GM19467 (cell line): ENCODE results near the gene SDCBP2.

Experiments used
- ATAC-seq: cut with Tn5 transposase; IDR thresholded peaks from one replicate; pipeline ENCODE4 v1.9.1; 2021; ENCODE audit warnings: mild to moderate bottlenecking, moderate library complexity; ENCODE audit not compliant: unreplicated experiment

Gene SDCBP2

DNA sequence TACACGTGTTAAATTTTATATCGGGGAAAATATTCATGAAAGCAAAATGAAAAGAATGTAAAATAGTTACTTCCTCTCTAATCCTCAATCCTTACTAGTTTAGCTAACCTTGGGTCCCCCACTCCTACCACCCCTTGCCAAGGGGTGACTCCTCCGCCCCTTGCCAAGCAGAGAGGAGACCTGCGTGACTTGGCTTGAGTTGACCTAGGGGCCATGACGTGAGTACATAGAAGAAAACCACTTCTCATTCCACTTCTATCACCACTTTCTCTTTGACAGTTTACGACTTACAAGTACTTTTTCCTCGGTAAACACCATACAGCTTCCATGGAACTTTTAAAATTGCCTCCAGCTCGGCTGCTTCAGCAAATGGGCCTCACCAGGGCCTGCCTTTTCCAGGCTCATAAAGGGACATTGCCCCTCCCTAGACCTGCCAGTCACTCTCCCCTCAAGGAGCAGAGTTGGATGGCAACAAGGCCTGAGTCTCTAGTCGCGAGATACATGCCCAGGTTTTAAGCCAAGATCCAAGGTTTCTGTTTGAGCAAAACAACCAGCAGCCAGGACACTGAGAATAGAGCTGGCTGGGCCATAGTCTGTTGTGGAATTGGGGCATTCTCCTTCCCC, 29.9 kb downstream of the SDCBP2 start:
- no peak for ATAC-seq

DNA sequence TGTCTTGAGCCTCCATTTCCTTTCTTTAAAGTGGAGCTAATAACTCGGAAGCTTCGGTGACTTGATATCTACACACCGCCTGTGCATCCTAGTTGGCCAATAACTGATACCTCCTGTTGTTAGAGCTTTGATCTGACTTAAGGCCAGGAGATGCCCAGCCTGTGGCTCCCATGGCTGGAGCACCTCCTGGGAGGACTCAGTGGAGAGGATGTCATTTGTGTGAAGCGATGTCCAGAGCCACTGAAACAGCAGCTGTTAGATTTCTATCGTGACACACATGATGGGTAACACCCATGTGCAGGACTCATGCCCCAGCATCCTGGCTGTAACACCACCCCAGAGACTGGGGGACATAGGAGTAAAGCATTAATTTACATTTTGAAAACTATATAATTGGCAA, 30.8 kb downstream of the SDCBP2 start:
- ATAC-seq, result no peak

DNA sequence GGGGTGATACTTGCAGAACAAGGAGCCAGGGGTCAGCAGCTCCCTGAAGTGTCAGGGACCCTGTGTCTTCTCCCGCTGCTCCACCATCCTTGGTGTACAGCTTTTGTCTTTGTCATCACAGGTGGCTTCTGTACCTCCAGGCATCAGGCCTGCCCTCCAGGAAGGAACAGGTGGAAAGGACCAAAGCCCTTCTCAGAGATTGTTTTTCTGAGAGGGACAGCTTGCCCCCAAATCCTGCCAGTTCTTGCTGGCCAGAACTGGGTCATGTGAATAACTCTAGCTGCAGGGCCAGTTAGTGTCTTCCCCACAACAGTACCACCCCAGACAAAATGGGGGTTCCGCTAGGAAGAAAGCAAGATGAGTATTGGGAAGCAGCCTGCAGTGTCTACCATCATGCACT, 31.5 kb downstream of the SDCBP2 start:
- no peak for ATAC-seq

- ATAC-seq, result no peak
These were observed 32.0 kb downstream of the SDCBP2 start for GRCh38 chr20:1296922-1297321.

DNA sequence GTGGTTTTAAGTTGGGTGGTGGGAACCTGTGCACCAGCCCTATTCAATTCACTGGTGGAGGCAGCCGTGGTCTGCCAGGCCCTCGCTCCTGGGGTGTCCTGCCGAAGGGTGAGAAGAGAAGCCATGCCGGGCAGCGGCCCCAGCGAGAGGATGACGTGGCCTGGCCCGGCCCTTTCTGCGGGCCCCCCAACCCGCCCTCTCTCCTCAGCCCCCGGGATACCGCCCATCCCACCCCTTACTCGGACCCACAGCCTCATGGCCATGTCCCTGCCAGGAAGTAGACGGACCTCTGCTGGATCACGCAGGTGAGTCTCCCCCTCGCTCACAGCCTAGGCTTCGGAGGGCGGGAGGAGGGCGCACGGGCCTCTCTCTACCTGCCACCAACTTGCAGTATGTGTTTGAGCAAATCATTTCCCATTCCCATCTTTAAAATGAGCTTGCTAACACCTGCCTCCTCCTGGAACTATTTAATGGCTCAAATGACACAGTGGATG, 32.8 kb downstream of the SDCBP2 start:
- ATAC-seq, result no peak

- ATAC-seq, result no peak
These were observed 33.5 kb downstream of the SDCBP2 start for GRCh38 chr20:1295276-1295930.

DNA sequence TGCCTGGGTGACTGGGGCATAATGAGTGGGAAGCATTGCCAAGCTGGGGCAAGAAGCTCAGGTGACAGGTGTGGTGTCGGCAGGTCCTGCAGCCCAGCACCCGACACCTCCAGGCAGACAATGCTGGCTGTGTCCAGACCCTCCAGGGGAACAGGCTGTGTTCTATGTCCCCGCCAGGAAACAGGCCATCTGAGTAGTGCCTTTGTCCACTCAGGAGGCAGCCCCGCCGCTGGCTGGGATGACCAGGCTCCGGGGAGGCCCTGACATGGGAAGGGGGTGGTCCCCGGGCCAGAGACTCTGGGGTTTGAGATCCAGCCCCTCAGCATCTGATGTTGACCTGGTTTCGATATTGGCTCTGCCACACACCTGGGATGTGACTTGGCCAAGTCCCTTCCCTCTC, 34.4 kb downstream of the SDCBP2 start:
- ATAC-seq, result no peak

GRCh38 chr20:1293641-1294379, 35.1 kb downstream of the SDCBP2 start:
- no peak for ATAC-seq

DNA sequence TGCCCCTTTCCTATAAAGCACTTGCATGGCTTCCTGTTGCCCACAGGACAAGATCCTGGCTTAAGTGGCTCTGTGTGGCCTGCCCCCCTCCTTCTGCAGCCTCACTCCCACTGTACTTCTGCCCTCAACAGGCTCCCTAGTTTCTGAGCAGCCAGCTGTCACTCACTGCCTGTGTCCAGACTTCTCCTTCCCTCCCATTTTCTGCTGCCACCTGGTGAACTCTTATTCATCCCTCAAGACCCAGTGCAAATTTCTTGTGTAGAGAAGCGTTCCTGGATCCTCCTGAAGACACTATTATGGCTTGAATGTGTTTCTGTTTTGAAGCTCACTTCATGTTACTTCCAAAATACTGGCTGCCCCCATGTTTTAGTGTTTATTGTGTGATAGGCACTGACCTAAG, 36.3 kb downstream of the SDCBP2 start:
- no peak for ATAC-seq

GRCh38 chr20:1291191-1291741, 37.7 kb downstream of the SDCBP2 start:
- ATAC-seq, result no peak

DNA sequence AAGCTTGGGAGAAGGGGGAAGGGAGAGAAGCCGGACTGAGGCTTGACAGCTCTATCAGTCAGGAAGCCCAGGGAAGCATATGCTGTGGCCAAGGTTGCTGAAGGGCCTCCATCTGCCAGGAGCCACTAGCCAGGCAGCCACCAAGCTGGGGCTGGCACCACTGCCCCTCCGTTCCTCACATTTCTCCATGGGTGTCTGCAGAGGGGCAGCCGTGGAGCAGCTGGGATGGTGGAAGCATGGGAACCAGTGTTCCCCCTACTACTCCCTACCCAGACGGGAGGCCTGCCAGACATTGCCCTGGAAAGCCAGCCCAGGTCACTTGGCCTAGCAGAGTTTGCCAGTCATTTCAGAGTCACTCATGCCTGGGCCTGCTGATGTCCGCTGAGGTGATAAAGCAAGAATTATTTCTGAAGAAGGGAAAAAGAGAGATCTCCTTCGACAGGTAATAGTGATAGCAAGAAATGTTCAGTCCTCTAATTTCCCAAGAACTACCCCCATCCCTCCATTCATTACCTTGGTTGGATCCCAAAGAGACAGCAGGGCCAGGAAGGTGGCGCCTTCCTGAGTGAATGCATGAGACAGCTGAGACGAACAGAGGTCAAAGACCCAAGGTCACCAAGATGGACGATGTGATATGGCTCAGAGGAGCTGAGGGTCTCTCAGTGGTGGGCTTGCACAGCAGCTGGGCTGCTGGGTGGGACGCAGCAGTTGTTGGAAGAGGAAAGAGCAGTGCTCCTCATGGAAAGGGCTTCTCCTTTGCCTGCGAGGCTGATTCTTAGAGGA, 41.0 kb downstream of the SDCBP2 start:
- no peak for ATAC-seq

GRCh38 chr20:1287306-1287705, 41.6 kb downstream of the SDCBP2 start:
- ATAC-seq, result no peak

DNA sequence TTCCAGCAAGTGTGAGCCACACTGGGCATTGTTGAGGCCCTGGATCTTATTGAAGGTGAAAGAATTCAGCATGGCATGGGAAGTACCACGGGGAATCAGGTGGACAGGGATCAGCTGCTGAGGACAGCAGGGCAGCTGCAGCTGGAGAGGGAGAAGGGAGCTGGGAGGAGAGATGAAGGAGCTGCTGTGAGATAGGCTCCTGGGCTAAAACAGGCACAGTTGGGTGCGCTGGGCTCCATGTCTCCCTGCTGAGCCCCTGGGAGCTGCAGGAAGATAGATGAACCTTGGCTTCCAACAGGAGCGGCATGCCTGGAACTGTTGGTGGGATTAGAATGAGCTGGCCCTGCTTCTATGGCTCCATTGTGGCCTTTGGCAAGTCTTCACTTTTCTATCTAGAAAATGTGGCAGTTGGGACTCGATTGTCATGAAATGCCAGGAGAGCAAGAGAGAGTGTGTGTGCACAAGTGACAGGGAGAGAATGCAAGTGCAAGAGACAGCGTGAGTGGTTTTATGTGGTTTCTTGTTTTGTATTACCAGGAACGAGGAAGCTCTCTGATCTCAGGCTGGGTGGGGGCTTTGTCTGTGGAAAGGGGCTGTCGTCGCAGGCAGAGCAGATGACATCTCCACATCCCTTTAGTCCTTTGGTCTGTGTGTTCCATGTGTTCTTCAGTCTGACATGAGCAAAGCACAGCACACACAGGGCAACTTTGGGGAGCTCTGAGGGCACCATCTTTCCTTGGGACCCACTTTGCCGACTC, 42.5 kb downstream of the SDCBP2 start:
- no peak for ATAC-seq

GRCh38 chr20:1283522-1284510, 45.1 kb downstream of the SDCBP2 start:
- ATAC-seq, result no peak

GRCh38 chr20:1282966-1283365, 46.0 kb downstream of the SDCBP2 start:
- ATAC-seq, result no peak

DNA sequence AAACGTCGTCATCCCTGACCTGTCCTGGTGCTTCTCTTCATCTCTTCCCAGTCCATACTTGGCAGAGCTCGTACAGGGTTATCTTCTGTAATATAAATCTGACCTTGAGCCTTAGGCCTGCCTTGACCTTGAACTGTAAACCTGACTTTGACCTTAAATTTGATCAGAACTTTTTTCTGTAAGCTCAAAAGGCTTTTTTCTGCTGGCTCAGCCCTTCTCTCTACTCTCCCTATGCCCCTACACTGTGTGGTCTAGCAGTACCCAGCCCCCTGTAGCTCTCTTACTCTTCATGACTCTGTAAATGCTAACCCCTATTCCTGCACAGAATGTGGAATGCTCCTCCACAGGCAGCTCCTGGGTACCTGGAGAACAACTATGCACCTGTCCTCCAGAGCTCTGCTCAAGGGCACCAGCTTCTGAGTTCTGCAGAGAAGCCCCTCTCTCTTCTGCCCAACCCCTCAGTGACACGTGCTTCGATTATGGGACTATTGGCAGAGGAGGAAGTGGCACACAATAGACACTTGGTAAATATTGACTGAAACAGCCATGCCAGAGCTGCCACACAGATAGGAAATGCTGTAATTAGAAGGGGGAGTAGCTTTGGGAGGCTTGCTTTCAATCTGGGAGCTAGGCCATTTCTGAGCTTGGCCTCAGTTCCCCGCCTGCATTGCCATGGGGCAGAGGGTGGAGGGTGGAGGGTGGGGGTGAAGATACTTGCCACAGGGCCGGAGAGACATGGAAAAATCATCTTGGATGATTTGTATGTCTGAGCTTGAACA, 47.5 kb downstream of the SDCBP2 start:
- no peak for ATAC-seq

DNA sequence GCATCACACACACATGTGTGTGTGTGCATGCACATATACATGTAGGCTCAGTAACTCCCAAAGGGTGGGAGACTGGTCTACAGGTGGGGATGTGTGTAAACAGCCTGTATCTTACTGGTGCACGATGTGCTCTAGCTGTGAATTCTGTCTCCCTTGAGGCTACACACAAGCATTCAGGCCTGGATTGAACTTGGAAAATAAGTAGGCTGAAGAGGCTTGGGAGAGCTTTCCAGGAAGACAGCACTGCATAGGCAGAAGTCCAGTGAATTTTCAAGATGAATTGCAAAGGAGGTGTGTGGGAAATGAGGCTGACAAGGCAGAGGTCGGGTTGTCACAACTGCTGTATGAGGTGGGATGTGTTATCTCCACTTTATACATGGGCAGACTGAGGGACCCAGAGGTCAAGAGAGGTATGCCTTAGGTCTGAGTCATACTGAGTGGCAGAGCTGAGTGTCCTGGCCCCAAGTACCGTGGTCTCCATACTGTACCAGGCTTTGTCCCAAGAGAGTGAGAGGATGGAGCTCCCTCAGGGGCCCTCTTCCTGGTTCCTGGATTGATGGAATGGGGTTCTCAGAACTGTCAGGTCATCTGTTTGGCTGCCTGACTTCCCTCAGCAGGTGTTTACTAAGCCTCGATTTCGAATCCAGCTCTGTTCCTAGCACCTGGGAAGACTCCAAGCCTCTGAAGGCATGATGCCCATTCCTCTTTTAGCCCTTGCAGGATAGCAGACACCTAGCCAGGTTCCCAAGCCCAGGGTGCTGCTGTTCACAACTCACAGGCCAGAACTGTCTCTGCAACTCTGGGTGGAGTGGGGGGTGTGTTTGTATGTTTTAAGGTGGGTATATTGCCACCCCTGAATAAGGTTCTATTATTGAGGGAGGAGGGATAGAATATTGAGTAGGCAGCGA, 48.5 kb downstream of the SDCBP2 start:
- ATAC-seq, result no peak
